NT2/D1 (cell line): ENCODE data around the gene NTMT2.

ENCODE experiments used
- SUZ12 ChIP-seq: IDR thresholded peaks from 2 replicates; pipeline ENCODE4 v1.6.1; 2011; ENCODE audit not compliant: insufficient read length, insufficient read depth; ENCODE audit errors: extremely low read depth
- YY1 ChIP-seq: IDR thresholded peaks from 2 replicates; pipeline ENCODE4 v1.6.1; 2011; ENCODE audit not compliant: insufficient read length, insufficient read depth
- ZNF274 ChIP-seq: IDR thresholded peaks from 2 replicates; pipeline ENCODE4 v1.6.1; 2011; ENCODE audit warnings: mild to moderate bottlenecking, low read depth, low read length

DNA sequence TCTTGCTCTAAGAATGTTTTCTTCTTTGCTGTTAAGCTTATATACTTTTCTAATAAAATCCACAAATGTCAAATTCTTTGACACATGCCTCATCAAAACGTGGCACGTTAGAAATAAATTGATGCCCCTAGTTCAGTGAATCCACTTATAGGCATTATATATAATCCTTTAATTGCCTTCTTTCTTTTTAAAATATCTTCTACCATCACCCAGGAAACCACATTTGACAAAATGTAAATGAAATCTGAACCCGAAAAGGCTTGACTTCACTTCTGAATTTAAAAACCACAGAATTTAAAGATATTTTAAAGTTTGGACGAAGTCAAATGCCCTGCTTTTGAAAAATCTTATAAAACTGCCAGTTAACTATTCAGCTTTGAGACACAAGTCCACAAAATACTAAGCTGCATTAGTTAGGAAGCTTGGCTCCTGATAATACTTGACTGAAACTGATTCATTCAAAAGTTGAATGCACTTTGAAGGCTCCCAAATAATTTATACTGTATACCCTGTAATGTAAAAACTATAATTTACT lies 48.9 kb upstream of the NTMT2 start:
- no peak for TF ChIP-seq YY1
- no peak for TF ChIP-seq SUZ12
- TF ChIP-seq ZNF274, result no peak
